LNCAP (cell line): Measurements from ENCODE around the gene SAE1.

Experiments used
- CTCF ChIP-seq: fragments of 450-650 bp; IDR thresholded peaks from 2 replicates; pipeline ENCODE4 v1.5.1; 2017; ENCODE audit warnings: mild to moderate bottlenecking

SAE1 gene

GRCh38 chr19:47200530-47200929 lies 69.9 kb downstream of the SAE1 start:
- no peak for TF ChIP-seq CTCF

- TF ChIP-seq CTCF: no peak
These were observed 72.6 kb downstream of the SAE1 start for GRCh38 chr19:47203254-47203653.

GRCh38 chr19:47209319-47210179 lies 78.9 kb downstream of the SAE1 start:
- no peak for TF ChIP-seq CTCF

GRCh38 chr19:47210180-47210490 lies 79.5 kb downstream of the SAE1 start:
- no peak for TF ChIP-seq CTCF

GRCh38 chr19:47210689-47211316 lies 80.2 kb downstream of the SAE1 start:
- peak; percentile 53 for TF ChIP-seq CTCF

GRCh38 chr19:47215581-47215980 lies 84.9 kb downstream of the SAE1 start:
- no peak for TF ChIP-seq CTCF

GRCh38 chr19:47221080-47221841 lies 90.6 kb downstream of the SAE1 start:
- no peak for TF ChIP-seq CTCF
